NCI-H146 treated with DMSO at 0.1 percent for 48 hours (cell line): ENCODE results near the gene SEPTIN2.
"Not testable (repeated sequence)": the region's sequence is repeated elsewhere in the genome, so short reads cannot be mapped to it uniquely, and the experiment has no call there.

Source experiments
- DNase-seq: peaks from one replicate; lab custom pipeline; 2025; ENCODE audit not compliant: unreplicated experiment; lab: John Stamatoyannopoulos, UW

Gene SEPTIN2

DNA sequence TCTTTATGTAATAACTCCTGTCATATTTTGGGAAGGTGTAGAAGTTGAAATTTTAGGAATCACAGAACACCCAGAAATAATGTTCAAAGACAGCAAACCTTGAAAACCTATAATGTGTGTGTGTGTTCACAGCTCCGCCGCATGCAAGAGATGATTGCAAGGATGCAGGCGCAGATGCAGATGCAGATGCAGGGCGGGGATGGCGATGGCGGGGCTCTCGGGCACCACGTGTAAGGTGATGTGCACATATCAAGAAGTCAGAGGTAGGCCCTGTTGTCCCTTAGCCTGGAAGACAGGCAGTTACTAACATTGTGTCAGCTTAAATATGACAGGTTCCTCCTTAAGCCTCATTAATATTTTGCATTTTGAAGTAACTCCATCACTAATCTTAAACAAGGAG lies 34.2 kb downstream of the SEPTIN2 start:
- no peak for DNase-seq

DNA sequence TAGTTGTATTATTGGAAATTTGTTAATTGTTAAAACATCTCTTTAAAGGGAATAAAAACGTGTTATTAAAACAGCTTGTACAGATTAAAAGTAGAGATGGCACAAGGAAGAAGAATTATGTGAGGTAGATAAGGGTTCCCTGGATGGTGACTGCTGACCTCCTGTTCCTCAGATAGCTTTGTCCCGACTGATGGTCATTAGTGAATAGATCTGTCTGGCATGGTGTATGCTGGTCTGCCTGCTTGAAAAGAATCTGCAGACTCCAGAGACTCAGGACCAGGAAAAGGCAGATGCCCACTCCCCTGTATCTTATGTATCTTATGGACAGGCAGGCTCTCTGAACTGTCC lies 34.8 kb downstream of the SEPTIN2 start:
- DNase-seq: no peak

DNA sequence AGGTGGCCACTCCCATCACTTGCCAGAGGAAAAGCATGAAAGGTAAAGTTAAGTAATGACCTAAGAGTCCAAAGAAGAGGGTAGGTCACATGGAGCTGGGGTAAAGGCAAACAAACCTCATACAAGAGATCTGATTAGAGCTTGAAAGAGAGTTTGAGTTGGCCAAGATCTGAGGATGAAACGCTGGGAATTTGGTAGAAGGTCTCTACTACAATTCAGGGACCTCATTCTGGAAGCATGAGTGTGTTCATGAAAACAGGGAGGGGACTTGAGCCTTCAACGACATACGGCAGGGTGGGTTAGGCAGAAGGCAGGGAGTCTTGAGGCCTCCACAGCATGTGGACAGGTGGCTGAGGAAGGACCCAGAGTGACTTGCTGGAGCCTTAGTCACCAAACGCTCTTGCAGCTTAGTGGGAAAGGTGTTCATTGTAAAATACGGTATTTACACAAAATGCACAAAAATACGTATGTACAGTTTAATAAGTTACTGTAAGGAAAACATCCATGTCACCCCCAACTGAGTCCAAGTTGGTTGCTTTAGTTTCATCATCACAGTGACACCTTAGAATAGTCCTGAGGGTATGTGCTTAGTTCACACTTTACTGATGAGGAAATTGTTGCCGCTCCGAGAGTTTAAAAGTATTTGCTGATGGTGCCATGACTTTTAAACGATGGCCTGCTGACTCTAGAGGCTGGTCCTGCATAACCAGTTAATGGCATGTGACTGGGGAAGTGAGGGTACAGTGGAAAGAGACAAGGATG lies 35.3 kb downstream of the SEPTIN2 start:
- DNase-seq: no peak

DNA sequence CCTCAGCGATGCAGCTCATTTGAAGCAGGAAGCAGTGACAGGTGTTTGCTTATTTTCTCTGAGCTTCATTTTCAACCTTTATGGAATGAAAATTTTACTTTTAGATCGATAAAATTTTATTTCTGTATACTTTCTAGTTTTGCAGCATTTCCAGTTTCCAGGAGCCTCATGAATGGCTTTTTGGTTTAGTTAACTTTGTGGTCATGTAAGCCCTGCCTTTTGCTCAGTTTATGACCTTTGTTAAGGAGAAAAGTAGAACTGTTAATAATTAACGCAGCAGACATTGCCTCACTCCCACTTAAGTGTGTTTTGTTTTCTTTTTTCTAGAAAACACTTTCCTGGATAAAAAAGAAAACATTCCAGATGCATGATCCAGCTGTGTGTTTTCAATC lies 35.9 kb downstream of the SEPTIN2 start:
- no peak for DNase-seq

DNA sequence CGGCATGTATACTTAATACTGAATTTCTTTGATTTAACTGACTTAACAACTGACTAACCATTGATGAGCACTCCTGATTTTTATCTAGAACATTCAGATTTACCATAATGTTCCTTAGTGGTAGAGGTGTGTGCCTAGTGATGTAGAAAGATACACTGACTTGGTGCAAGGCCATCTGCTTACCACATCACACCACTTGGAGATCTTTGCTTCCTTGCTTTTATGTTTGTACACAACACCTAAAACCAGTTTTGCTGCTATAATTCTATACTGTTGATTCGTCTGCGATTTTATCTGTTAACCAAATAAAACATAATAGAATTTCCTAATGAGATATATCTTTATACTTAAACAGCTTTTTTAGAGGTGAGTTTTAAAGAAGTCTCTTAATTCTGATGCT lies 36.5 kb downstream of the SEPTIN2 start:
- no peak for DNase-seq

DNA sequence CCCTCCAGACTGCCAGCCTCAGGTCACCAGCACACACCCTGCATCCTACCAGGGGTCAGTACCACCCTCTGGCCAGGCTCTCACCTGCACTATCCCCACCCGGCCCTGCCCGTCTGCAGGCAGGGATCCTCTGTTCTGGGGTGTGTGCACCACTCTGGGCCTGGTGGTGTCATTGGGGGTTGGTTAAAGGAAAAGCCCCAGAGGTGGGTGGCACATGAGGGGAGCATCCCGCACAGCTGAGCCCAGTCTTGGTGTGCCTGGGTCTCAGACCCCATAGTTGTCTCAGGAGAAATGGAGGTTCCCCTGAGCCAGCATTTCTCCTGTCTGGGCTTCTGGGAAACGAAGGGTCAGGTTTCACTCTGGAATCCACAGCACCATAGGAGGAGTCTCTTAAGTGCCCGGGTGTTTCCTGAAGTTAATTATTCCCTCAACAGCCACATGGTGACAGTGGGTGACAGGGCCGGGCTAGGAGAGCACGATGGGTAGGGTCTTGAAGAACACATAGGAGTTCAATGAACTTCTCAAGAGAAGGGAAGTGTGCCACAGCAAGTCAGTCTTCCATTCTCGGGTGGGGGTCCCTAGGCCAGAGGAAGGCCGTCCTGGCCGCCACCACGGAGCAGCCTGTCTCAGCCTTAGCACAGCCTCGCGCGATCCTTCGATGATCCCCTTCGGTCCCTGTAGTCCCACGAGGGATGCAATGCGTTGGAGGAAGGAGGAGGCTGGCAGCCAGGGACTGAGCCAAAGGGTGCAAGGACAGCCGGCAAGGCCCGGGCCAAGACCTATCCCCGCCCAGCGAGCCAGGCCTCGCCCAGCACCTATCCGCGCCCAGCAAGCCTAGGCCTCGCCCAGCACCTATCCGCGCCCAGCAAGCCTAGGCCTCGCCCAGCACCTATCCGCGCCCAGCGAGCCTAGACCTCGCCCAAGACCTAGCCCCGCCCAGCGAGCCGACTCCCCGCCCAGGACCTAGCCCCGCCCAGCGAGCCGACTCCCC lies 39.2 kb downstream of the SEPTIN2 start:
- DNase-seq: no peak

DNA sequence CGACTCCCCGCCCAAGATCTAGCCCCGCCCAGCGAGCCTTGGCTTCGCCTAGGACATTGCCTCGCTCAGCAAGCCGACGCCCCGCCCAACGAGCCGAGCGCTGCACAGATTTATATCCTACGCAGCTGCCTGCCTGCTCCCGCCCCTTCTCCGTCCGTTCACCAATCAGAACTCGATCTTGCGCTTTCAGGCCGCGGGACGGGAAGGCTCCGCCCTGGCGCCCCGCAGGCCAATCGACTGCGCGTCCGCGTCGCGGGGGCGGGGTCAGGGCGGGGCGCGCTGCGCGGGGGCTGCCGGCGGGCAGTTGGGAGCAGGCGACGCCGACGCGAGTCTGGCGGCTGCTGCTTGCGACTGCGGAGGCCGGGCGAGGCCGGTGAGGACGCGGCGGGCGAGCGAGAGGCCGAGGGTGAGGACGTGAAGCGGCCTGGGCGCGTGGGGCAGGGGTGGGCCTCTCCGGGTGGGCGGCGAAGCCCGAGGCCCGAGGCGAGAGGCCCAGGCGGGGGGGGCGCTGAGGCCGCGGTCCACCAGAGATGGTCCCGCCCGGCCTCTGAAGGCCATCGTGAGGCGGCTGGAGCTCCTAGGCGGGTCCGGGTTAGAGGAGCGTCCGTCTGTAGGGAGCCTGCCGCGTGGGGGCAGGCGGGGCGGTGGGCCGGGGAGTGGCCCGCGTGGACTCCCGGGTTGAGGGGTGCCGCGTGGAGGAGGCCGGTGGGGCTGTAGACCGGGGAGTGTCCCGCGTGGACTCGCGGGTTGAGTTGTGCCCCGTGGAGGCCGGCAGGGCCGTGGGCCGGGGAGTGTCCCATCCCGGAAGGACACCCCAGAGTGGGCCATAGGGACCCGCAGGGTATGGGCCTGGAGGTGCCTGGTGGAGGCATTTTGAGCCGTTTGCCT lies 40.5 kb downstream of the SEPTIN2 start, which contains the start of gene FARP2:
Gene FARP2, plus strand, starts transcription at position 303 of the 888 bp plus-strand sequence. CDS start 16,823 bp downstream, outside the sequence.
- DNase-seq: peak; percentile 88

DNA sequence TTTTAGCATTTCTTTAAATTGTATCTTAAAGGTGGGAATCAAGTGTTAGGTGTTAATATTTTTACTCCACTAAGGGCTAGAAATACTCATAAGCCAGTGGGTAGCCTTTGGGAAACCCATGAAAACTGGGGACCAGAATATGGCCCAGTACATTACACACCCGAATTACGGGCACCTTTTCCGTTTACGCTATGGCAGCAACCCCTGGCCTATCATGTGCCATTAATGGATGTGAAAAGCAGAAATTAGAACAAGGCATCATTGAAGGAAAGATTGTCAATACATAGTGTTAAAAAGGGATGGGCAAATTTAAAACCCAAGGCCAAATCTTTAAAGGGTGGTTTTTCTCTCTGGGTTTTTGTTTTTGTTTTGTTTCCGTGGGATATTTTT lies 41.1 kb downstream of the SEPTIN2 start:
- DNase-seq: no peak

DNA sequence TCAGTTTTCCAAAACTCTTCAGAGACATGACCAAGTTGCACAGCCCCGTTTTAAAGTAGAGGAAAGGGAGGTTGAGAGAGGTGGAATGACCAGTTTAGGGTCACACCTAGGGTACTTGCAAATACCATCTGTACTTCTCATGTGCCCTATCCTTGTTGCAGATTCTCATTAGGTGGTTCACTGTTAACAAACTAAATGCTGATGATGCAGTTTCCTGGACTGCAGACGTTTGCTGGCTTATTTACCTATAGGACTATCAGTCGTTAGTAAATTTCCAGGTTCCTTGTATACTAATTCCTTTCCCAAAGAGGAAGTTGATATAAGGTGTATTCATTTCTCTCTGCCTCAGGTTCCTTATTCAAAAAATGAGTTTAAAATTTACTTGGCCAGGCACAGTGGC lies 41.8 kb downstream of the SEPTIN2 start:
- DNase-seq: no peak

DNA sequence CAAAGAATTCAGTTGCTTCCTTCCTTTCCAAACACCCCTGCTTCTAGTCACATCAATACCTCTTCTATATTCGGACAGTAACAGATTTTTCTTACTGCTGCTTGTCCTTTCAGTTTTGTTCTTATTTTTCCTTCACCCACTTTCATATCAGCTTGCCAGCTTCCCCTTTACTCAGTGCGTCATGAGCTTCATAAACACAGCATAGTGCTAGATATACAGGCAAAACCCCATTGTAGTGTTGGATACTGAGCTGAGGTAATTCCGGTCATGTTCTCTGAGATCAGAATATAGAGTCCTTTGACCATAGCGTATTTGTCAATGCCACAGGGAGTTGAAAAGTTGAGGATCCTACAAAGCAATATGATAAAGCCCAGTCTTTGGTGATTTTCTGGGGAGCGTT lies 42.7 kb downstream of the SEPTIN2 start:
- no peak for DNase-seq

DNA sequence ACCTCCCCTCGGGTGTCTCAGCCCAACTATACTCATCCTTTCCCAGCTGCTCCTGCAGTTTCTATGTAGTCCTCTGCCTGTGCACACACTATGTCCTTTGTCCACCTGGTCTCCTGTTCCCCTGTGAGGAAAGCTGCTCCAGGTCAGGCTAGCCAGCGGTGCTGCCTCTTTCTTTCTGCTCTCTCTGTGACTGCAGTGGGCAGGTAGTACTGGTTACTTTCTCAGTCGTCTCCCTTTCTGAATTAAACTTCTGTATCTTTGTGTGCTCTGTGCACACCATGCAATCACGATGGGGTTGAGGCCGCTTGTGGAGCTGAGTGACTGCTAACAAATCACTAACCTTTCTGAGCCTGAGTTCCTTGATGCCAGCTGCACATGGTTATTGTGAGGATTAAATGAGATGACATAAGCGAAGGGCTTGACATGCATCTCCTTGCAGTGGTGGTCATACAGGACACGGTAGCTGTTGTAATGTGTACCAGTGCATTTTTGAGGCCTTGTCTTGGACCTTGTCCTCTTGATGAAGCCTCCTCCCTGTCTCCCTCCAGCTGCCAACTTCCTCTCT lies 43.8 kb downstream of the SEPTIN2 start:
- no peak for DNase-seq

DNA sequence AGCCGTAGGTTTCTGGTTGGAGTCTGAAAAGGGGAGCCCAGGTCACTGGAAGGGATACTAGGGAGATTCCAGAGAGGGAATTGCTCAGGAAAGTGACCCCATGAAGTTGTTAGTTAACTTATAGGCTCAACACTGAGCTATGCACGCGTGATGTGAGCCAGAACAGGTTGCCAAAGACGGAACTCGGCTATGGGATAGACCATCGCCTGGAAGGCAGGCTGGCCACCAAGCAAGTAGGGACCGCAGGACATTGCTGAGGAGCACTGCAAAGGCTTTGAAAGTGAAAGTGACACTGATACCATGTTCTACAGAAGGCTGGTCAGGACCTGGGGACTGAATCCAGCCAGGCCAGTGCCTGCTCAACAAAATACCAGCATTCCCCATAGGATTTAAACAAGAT lies 47.7 kb downstream of the SEPTIN2 start:
- no peak for DNase-seq

DNA sequence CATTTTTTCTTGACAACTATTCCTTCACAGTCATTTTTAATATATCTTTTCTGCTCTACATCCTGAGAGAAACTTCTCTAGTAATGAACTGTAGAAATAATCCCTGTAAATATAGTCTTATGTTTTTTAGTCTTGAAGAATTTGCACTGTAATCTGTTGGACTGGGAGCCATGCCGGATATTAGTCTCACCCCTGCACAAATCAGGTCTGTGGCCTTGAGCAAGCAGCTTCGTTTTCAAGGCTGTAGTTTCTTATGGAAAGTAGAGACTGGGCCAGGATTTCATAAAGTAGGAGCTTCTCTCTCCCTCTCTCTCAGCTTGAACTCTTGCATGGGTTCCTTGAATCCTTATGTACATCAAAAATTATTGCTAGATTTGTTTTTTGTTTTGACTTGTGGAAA lies 49.1 kb downstream of the SEPTIN2 start:
- DNase-seq: no peak

DNA sequence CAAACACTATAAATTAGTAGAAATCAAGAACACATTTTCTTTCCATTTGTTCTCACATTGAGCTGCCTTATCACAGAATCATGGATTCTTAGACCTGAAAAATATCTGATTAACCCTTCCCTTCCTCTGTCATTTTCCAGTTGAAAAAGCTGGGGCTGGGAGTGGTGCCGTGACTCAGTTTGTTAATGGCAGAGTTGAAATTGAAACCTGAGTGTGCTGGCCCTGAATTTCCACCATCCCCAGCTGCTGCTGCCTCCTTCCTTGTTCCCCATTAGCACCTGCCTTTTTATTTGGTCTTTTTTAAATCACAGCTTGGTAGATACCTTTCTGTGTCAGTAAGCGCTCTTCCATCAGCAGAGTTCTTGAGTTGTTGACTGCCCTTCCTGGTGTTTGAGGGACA lies 51.0 kb downstream of the SEPTIN2 start:
- DNase-seq: no peak

DNA sequence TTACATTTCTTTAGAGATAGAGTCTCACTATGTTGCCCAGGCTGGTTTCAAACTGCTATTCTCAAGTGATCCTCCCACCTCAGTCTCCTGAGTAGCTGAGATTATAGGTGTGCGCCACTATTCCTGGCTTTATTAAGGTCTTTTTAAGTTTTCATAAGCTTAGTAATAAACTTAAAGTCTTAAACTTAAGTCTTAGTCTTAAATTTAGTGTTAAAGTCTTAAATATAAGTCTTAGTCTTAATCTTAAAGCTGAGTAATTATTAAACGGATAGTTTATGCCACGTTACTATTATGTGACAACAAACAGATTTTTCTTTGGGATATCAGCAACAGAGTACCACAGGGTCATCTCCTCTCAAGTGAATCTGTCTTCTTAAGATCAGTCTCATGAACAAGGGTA lies 52.9 kb downstream of the SEPTIN2 start:
- no peak for DNase-seq

DNA sequence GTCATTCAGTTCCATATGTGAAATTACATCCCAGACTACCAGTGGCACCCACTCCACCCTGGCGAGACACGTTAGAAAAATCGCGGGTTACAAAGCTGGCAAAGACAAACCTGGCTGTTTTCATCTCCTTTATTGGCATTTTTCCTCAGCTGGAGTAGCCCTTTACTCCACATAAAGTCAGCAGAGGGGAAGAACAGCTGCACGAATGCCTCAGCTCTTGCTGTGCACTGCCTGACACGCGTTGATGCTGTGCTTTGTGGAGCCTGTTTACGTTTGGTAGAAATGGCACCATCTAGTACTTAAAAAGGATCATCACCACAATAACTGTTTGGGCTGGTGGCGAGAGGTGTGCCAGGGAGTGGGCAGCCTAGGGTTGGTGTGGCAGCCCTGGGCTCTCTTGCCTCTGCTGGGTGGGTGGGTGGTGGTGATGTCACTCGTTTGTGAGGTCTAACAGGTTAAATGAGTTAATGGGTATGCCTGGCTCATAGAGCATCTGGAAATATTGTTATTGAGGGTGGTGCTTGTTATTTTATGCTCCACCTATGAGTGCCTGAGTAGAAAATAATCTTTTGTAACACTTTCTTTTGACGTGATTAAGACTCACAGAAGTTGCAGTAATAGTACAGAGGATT lies 56.8 kb downstream of the SEPTIN2 start:
- DNase-seq: no peak

DNA sequence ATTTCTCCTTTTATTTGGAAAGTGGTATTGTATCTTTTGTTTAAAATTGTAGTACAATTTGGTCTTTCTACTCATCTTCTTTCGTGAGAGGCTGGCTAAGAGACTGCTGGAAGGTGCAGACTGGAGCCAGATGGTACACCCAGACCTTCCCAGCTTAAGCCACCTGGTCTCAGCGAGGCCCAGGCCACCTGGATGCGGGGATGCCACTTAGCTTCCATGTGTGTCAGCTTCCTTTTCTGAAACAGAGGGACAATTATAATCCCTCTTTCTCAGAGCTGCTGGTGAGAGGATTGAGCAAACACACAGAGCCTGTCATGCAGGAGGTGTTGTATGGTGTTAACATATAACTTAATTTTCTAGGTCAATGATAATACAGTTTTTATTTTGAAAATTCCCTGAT lies 57.7 kb downstream of the SEPTIN2 start:
- peak; percentile 11 for DNase-seq

DNA sequence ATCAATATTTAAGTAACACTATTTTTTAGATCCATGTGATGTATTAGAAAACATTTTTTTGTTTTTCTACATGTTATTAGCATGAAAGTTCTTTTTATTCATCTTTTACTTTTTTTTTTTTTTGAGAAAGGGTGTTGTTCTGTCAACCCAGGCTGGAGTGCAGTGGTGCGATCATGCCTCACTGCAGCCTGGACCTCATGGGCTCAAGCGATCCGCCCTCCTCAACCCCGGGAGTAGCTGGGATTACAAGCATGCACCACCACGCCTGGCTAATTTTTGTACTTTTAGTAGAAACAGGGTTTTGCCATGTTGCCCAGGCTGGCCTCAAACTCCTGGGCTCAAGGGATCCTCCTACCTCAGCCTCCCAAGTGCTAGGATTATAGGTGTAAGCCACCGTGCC lies 58.2 kb downstream of the SEPTIN2 start:
- DNase-seq: not testable (repeated sequence)

DNA sequence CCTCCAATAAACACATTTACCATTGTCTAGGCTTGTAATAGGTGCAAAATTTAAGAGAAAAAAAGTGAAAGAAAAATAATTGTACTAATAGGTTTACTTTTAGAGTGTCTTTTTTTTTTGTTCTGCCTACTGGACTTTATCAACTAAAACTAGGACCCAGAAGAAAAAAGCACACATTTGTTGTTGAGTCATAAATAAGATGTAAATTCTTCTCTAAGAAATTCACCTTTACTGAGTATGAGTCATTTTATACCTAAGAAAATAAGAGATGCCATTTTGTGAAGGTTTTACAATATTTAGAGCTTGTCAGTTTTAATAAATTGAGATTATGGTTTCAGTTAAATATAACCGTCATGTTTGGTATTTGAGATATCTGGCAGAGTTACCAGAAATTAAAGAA lies 59.6 kb downstream of the SEPTIN2 start:
- no peak for DNase-seq

DNA sequence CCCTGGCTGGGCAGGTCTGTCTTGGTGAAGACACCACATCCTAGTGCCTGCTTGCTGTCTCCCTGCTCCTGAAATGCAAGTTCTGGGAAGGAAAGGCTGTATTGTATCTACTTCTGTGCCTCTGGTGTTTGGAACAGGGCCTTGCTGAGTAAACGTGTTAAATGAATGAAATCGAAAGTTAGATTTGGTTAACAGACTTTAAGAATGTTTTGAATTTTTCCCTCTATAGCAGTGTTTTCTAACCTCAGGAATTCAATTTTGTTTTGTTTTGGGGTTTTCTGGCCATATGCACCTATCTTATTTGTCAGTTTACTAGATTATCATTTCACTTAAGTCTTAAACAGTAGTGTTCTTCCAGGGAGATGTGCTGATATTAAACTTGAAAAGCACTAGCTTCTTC lies 61.1 kb downstream of the SEPTIN2 start:
- no peak for DNase-seq
